HG03378 (cell line): ENCODE data around the gene CACNB4.

ENCODE experiments used
- ATAC-seq: cut with Tn5 transposase; IDR thresholded peaks from one replicate; pipeline ENCODE4 v1.9.1; 2021; ENCODE audit warnings: mild to moderate bottlenecking, moderate library complexity; ENCODE audit not compliant: unreplicated experiment

Gene CACNB4

GRCh38 chr2:151837926-151838325, 260.9 kb downstream of the CACNB4 start:
- ATAC-seq = no peak

- ATAC-seq = no peak
These were observed 264.9 kb downstream of the CACNB4 start for GRCh38 chr2:151833984-151834383.

- no peak for ATAC-seq
These were observed 267.9 kb downstream of the CACNB4 start for GRCh38 chr2:151830961-151831360.

- ATAC-seq = no peak
These were observed 269.9 kb downstream of the CACNB4 start for GRCh38 chr2:151828890-151829324.

GRCh38 chr2:151828143-151828889, 270.5 kb downstream of the CACNB4 start, which contains the start of gene ARL5A:
TSS of gene ARL5A (minus strand) at chr2:151828421. CDS start at chr2:151828176, 245 bp downstream.
- ATAC-seq = peak; percentile 96

- peak; percentile 10 for ATAC-seq
These were observed 271.2 kb downstream of the CACNB4 start for GRCh38 chr2:151827564-151828142.

- no peak for ATAC-seq
These were observed 272.1 kb downstream of the CACNB4 start for GRCh38 chr2:151826737-151827157.

- ATAC-seq = no peak
These were observed 274.0 kb downstream of the CACNB4 start for GRCh38 chr2:151824886-151825285.

GRCh38 chr2:151823651-151824050, 275.2 kb downstream of the CACNB4 start:
- no peak for ATAC-seq

GRCh38 chr2:151819920-151820319, 278.9 kb downstream of the CACNB4 start:
- peak; percentile 88 for ATAC-seq

GRCh38 chr2:151817929-151818328, 280.9 kb downstream of the CACNB4 start:
- ATAC-seq = no peak

- no peak for ATAC-seq
These were observed 282.0 kb downstream of the CACNB4 start for GRCh38 chr2:151816843-151817242.

GRCh38 chr2:151815821-151816489, 282.9 kb downstream of the CACNB4 start:
- ATAC-seq = no peak

- no peak for ATAC-seq
These were observed 288.4 kb downstream of the CACNB4 start for GRCh38 chr2:151810489-151810888.

GRCh38 chr2:151809073-151809383, 289.8 kb downstream of the CACNB4 start:
- ATAC-seq = no peak

GRCh38 chr2:151808258-151809072, 290.4 kb downstream of the CACNB4 start:
- ATAC-seq = peak; percentile 69

- no peak for ATAC-seq
These were observed 292.9 kb downstream of the CACNB4 start for GRCh38 chr2:151805961-151806360.

GRCh38 chr2:151805343-151805742, 293.5 kb downstream of the CACNB4 start:
- no peak for ATAC-seq

- ATAC-seq = no peak
These were observed 295.0 kb downstream of the CACNB4 start for GRCh38 chr2:151803811-151804210.

GRCh38 chr2:151802315-151802714, 296.5 kb downstream of the CACNB4 start:
- no peak for ATAC-seq

GRCh38 chr2:151799886-151800292, 299.0 kb downstream of the CACNB4 start:
- no peak for ATAC-seq
